Ovary (tissue), 3 donors: Measurements from ENCODE around the gene ACTG2.

Source experiments
- POLR2A ChIP-seq: fragments of 450-650 bp; IDR thresholded peaks from one replicate; pipeline ENCODE4 v1.6.1; 2017; ENCODE audit warnings: antibody characterized with exemption, mild to moderate bottlenecking, moderate library complexity
- TF ChIP-seq, protein P1 (sequence below), 3 donors: fragments of 450-650 bp in 2 of 3; fragments of 200-600 bp in 1 of 3; IDR thresholded peaks; one replicate each; pipeline versions ENCODE4 v1.5.1 to v1.8.0; 2016 to 2022; ENCODE audit warnings: antibody characterized with exemption in 3 of 3, mild to moderate bottlenecking in 1 of 3
- donor health status: DM: no; HTN: no; CAD: no.

DNA sequence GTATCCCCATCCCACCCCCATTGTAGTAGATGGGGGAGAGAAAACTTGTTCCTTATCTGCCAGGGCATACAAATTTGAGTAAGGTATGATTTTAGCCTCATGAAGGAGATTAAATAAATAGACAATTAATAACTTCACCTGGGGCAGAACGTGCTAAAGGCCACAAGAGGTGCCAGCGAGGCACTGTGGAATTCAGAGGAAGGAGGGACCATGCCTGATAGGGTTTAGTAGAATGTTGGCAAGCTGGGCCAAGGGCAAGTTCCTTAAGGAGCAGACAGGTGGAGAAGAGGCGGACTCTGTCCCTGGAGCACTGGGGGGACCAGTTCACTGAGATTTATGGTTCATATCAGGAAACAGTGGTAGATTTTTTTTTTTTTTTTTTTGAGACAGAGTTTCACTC, 41.5 kb upstream of the ACTG2 start:
- TF ChIP-seq, protein P1, sequence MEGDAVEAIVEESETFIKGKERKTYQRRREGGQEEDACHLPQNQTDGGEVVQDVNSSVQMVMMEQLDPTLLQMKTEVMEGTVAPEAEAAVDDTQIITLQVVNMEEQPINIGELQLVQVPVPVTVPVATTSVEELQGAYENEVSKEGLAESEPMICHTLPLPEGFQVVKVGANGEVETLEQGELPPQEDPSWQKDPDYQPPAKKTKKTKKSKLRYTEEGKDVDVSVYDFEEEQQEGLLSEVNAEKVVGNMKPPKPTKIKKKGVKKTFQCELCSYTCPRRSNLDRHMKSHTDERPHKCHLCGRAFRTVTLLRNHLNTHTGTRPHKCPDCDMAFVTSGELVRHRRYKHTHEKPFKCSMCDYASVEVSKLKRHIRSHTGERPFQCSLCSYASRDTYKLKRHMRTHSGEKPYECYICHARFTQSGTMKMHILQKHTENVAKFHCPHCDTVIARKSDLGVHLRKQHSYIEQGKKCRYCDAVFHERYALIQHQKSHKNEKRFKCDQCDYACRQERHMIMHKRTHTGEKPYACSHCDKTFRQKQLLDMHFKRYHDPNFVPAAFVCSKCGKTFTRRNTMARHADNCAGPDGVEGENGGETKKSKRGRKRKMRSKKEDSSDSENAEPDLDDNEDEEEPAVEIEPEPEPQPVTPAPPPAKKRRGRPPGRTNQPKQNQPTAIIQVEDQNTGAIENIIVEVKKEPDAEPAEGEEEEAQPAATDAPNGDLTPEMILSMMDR (IDR thresholded peaks at IDR 0.05), result no peak
- no peak for TF ChIP-seq POLR2A
